ENCODE results near the gene SSBP2.
"Not testable (repeated sequence)": the region's sequence is repeated elsewhere in the genome, so short reads cannot be mapped to it uniquely, and the experiment has no call there.

Gene SSBP2

DNA sequence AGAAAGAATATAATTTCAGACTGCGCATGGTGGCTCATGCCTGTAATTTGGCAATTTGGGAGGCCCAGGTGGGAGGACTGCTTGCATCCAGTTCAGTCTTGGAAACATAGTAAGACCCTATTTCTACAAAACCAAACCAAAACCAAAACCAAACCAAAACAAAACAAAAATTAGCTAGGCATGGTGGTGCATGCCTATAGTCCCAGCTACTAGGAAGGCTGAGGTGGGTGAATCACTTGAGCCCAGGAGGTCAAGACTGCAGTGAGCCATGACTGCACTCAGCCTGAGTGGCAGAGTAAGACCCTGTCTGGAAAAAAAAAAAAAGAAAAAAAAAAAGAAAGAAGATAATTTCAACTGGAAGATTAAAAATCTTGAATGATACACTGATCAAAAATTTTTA, 220.0 kb downstream of the SSBP2 start:
- DNase-seq (ENCODE audit: low read depth in 2 of 2) = no peak

GRCh38 chr5:81525690-81526089, 225.2 kb downstream of the SSBP2 start:
- DNase-seq (ENCODE audit: low read depth in 2 of 2) = no peak

DNA sequence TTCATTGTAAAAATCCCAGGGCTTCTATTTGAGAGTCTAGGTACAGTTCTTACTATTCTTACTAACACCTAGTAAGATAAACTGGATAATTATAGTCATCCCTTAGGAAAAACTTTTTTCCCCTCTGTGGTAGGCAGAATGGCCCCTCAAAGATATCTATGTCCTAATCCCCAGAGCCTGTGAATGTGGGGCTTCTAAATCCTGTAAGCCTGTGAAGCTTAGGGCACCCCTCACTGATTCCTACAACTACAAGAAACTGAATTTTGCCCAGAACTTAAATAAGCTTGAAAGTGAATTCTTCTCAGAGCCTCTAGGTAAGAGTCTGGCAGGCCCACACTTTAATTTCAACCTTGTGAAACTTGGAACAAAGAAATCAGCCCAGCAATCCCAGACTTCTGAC, 226.9 kb downstream of the SSBP2 start:
- no peak for DNase-seq (ENCODE audit: low read depth in 2 of 2)

- no peak for DNase-seq (ENCODE audit: low read depth in 2 of 2)
These were observed 228.3 kb downstream of the SSBP2 start for GRCh38 chr5:81522571-81522970.

DNA sequence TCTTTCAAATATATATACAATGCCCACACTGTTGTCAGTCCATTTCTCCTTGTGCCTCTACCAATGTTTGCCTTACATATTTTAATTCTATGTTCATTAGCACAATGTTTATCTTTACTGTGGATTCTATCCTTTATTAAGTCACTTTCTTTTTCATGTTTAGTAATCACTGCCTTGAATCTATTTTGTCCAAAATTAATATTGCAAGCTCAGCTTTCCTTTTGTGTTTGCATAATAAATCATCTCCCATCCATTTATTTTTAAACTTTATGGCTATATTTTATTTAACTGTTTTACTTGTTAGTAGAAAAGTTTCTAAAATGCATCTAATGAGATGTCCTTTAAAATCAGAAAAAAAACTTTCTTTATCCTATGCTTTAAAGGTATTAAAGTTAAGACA, 230.1 kb downstream of the SSBP2 start:
- no peak for DNase-seq (ENCODE audit: low read depth in 2 of 2)

DNA sequence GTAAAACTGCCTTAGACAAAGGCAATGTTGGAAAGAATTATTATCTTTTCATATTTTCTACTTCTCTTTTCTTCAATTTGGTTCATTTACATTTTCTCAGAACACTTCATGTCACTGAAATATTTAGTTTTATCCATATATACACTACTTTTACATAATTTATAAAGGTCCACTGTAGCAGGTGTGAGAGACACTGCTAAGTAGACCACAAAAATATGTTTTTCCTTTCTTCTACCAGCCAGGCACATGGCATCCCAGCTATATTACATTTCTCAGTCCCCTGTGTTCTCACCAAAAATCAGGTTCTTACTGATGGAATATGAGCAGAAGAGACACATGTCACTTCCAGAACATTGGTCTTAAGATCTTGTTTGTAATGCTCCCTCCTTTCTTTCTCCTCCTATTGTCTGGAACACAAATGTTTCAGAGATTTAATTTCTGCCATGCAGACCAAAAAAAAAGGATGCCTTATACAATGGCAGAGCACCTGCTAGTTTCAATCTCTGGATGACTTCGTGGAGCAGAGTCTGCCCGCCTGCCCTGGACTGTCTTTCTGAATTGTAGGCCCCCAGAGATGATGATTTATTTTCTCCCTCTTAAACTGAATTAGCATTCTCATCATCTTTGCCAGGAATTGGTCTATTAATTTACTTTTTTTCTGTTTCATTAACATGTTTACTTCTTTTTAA, 231.5 kb downstream of the SSBP2 start:
- no peak for DNase-seq (ENCODE audit: low read depth in 2 of 2)

GRCh38 chr5:81517462-81517861, 233.4 kb downstream of the SSBP2 start:
- DNase-seq (ENCODE audit: low read depth in 2 of 2) = no peak

- no peak for DNase-seq (ENCODE audit: low read depth in 2 of 2)
These were observed 234.8 kb downstream of the SSBP2 start for GRCh38 chr5:81516091-81516490.

- DNase-seq (ENCODE audit: low read depth in 2 of 2) = no peak
These were observed 236.9 kb downstream of the SSBP2 start for GRCh38 chr5:81513982-81514381.

DNA sequence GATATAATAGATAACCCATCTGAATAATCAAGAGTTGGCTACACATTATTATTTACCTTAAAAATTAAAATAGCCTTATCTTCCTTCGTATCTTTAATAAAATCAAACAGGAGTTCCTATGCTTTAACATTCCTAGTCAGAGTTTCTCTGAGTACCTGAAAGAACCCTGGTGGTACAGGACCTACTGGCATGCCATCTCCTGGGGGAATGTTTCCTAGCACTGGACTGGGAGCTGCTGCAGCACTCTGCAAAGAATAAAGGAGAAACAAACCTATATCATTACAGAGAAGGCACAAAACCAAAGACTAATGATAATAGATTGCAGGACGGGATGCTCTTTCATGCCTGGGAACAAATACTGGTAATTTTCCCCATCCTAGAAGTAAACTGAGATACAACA, 237.4 kb downstream of the SSBP2 start:
- DNase-seq (ENCODE audit: low read depth in 2 of 2) = no peak

DNA sequence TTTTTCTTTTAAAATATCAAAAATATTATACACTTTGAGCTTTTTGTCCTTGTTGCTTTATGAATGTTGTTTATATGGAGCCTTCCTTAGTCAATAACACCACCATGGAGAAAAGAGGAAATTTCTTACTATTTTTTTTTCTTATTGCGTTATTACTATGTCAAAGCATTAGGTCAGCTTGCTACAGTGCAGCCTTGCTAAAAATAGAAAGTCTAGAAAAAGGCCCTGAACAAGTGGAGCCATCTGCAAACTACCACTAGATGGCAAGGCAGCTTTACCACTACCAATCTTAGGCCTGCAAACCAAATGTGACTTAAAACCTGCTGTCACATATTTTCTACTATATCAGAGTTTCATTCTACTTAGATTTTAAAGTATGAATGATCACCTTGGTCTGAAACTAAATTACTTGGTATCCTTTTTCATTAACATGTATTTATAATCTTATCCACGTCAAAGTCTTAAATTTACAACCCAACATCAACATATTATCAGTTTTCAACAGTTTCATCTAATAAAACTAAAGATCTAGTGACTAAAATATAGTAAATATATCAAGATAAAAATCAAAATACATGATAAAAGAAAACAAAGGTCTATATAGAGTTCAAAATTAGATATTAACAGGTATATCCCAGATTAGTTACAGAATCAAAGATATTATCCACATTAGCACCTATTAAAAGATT, 243.9 kb downstream of the SSBP2 start:
- DNase-seq (ENCODE audit: low read depth in 2 of 2) = no peak

GRCh38 chr5:81506378-81506777, 244.5 kb downstream of the SSBP2 start:
- no peak for DNase-seq (ENCODE audit: low read depth in 2 of 2)

DNA sequence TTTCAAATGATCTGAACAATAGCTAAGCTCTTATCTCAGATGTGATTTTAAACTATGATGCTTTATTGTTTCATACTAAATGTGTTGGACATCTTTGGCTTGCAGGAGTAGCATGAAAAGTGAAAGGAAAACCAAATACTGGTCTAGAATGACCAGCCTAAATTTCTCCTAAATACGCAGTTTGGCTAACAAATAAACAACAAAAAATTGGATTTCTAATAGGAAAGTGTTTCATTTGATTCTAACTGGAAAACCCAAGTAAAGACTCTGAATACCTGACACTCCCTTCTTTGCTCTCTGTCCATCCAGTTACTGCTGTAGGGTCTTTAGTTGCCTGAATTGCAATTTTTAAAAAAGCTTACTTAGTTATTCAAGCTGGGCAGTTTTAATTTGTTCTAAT, 245.2 kb downstream of the SSBP2 start:
- DNase-seq (ENCODE audit: low read depth in 2 of 2) = no peak

DNA sequence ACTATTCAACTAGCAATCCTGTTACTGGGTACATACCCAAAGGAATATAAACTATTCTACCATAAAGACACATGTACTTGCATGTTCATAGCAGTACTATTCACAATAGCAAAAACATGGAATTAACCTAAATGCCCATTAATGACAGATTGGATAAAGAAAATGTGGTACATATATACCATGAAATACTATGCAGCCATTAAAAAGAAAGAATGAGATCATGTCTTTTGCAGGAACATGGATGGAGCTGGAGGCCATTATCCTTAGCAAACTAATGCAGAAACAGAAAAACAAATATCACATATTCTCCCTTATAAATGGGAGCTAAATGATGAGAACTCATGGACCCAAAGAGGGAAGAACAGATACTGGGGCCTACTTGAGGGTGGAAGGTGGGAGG, 247.3 kb downstream of the SSBP2 start:
- not testable (repeated sequence) for DNase-seq (ENCODE audit: low read depth in 2 of 2)

DNA sequence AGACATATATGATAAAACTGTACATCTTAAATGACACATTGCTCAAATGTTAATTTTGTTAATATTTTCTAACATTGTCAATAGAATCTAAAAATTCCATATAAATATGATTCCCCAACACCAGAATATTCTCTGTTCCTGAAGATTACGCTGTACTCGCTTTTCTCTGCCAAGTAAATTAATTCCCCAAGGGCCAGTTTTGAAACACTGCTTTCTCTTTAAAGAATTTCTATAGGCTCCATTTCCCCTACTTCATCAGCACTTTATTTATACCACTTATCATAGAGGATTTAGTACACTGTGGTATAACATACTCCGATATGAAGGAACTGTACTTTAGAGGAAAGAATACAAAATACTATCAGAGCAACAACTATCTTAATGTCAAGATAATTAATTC, 255.6 kb downstream of the SSBP2 start:
- no peak for DNase-seq (ENCODE audit: low read depth in 2 of 2)

GRCh38 chr5:81488862-81489261, 262.0 kb downstream of the SSBP2 start:
- no peak for DNase-seq (ENCODE audit: low read depth in 2 of 2)

- DNase-seq (ENCODE audit: low read depth in 2 of 2) = no peak
These were observed 264.2 kb downstream of the SSBP2 start for GRCh38 chr5:81486711-81487110.

DNA sequence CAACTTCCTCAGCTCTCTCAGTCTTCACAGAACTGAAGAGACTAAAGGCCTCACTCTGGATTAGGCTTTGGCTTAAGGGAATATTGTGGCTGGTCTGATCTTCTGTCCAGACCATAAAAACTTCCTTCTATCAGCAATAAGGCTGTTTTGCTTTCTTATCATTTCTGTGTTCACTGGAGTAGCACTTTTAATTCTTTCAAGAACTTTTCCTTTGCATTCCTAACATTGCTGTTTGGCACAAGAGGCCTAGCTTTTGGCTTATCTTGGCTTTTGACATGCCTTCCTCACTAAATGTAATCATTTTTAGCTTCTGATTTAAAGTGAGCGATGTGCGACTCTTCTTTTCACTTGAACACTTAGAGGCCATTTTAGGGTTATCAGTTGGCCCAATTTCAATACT, 268.3 kb downstream of the SSBP2 start:
- DNase-seq (ENCODE audit: low read depth in 2 of 2) = no peak

DNA sequence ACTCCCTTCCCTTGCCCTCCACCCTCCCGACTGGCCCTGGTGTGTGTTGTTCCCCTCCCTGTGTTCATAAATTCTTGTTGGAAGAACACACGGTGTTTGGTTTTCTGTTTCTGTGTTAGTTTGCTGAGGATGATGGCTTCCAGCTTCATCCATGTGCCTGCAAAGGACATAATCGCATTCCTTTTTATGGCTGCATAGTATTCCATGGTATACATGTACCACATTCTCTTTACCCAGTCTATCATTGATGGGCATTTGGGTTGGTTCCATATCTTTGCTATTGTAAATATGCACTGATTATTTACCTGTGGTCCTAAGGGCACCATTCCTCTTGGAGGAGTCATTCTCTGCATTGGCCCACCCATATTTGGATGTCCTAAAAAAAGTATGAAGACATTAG, 277.5 kb downstream of the SSBP2 start:
- not testable (repeated sequence) for DNase-seq (ENCODE audit: low read depth in 2 of 2)

DNA sequence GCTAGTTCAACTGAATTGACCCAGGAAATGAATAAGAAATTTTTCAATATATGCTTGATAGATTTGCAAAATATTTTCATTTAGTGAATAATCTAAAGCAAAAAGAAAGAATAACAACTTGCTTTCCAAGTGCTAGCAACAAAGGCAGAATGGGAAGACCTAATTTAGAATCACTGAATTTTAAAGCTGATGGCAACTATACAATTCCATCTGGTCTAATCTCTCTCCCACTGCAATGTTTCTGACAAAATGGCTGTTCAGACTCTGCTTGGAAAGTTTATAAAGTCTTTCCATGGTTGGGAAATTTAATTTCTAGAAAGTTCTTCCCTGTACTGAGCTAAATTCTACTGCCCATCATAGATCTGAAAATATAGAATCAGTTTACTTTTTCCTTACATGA, 281.2 kb downstream of the SSBP2 start:
- no peak for DNase-seq (ENCODE audit: low read depth in 2 of 2)

- no peak for DNase-seq (ENCODE audit: low read depth in 2 of 2)
These were observed 300.0 kb downstream of the SSBP2 start for GRCh38 chr5:81450940-81451339.

DNA sequence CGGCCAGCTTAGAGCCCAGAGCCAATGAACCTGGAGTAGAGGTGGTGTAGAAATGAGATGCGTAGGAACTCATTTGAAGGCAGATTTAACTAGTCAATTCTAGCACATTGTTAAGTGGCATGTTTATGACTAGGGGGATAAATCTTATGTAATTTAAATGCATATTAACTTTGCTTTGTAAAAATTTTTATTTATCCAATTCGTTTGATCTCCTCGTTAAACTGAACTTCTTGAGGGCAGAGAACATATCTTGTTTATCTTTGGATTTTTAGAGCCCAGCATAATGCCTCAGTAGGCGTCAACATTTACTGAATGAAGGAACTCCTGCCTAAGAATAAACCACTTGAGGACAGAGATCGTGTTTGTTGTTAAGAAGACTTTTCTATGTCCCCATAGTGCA, 315.9 kb downstream of the SSBP2 start:
- no peak for DNase-seq (ENCODE audit: low read depth in 2 of 2)

GRCh38 chr5:81429985-81430384, 320.9 kb downstream of the SSBP2 start:
- no peak for DNase-seq (ENCODE audit: low read depth in 2 of 2)

DNA sequence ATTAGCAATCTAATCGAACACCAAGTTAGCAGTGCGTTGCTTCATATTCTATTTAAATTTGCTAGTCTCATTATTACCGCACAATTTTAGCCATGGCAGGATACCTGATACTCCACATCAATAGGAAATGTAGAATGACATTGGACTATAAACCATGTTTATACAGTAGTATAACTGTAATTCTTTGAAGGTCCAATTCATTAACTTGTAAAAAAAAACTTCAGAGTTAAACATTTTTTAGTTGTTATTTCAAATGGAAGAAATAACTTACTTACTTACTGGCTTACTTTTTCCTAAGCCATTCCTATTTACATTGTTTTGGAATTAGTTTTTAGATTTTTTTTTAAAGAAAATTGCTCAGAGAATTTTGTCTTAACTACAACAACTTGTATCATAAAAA, 321.5 kb downstream of the SSBP2 start:
- no peak for DNase-seq (ENCODE audit: low read depth in 2 of 2)

All from stimulated activated CD8-positive, alpha-beta memory T cell treated with anti-CD3 and anti-CD28 coated beads, Interleukin-2, amount 100 ng/mL, for 48 hours (primary cell).